ENCODE measurements around the gene FAP.

DNA sequence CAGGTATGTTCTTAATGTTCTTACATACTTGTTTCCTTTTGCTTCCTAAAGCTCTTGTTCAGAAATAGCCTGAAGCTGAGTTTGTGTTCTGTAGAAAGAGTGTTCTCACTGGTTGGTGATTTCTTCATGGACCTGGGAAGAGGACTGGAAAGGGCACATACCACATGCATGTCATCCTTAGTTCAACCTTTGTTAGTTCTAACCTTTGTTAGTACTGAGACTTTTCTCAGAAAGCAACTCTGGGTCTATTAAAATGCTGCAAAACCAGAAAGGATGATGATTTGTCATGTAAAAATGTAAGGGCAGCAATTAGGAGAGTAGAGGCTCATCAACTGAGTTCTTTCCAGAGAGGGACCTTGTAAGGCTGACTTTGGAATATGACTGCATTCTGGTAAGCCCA is 2.5 kb upstream of the FAP start:
- TF ChIP-seq ZNF70 (CRISPR knock-in tag; IDR thresholded peaks at IDR 0.05) (no peak), TOX (CRISPR knock-in tag; IDR thresholded peaks at IDR 0.05; ENCODE audit: borderline replicate concordance) (no peak), ZFP30 (CRISPR knock-in tag; IDR thresholded peaks at IDR 0.05) (no peak), ZC3H10 (CRISPR knock-in tag; IDR thresholded peaks at IDR 0.05) (no peak), BACH2 (CRISPR knock-in tag; IDR thresholded peaks at IDR 0.05; ENCODE audit: borderline replicate concordance) (no peak), TCF4 (CRISPR knock-in tag; IDR thresholded peaks at IDR 0.05; ENCODE audit: borderline replicate concordance) (no peak), PPARA (CRISPR knock-in tag; IDR thresholded peaks at IDR 0.05; ENCODE audit: borderline replicate concordance) (no peak), SNAI2 (CRISPR knock-in tag; IDR thresholded peaks at IDR 0.05) (no peak)
- TF ChIP-seq, protein P1, sequence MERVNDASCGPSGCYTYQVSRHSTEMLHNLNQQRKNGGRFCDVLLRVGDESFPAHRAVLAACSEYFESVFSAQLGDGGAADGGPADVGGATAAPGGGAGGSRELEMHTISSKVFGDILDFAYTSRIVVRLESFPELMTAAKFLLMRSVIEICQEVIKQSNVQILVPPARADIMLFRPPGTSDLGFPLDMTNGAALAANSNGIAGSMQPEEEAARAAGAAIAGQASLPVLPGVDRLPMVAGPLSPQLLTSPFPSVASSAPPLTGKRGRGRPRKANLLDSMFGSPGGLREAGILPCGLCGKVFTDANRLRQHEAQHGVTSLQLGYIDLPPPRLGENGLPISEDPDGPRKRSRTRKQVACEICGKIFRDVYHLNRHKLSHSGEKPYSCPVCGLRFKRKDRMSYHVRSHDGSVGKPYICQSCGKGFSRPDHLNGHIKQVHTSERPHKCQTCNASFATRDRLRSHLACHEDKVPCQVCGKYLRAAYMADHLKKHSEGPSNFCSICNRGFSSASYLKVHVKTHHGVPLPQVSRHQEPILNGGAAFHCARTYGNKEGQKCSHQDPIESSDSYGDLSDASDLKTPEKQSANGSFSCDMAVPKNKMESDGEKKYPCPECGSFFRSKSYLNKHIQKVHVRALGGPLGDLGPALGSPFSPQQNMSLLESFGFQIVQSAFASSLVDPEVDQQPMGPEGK (CRISPR knock-in tag; IDR thresholded peaks at IDR 0.05; ENCODE audit: borderline replicate concordance), result no peak
- TF ChIP-seq, protein P2, sequence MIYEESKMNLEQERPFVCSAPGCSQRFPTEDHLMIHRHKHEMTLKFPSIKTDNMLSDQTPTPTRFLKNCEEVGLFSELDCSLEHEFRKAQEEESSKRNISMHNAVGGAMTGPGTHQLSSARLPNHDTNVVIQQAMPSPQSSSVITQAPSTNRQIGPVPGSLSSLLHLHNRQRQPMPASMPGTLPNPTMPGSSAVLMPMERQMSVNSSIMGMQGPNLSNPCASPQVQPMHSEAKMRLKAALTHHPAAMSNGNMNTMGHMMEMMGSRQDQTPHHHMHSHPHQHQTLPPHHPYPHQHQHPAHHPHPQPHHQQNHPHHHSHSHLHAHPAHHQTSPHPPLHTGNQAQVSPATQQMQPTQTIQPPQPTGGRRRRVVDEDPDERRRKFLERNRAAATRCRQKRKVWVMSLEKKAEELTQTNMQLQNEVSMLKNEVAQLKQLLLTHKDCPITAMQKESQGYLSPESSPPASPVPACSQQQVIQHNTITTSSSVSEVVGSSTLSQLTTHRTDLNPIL (CRISPR knock-in tag; IDR thresholded peaks at IDR 0.05; ENCODE audit: low read depth), result no peak

Measured in SK-N-SH treated with all-trans-retinoic acid at 6 μM for 48 hours (cell line).